Measurements from ENCODE around the gene CCDC136.

CCDC136 gene

DNA sequence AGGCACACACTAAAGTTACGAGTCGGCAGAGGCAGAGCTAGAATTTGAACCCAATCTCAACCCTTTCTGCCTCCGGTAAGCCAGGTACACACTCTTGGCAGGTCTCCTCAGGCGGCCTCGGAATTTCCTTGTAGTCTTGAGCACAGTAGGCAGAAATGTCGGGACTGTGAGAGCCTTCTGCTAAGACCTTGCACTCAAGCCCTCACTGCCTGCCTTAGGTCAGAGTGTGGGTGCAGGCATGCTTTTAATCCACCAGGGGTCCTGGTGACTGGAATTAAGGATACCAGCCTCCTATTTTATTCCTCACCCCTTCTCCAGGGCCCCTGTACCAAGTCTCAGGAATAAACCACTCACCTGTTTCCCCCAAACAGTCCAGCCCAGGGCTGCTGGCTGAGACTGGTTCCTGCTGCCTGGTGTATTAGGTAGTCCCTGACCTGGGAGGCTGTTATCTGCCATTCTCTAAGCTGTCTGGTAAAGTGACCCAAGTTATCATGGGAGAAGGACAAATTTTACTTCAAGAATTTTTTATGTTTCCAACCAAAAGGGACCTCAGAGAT is 71.7 kb downstream of the CCDC136 start:
- Mint-ChIP-seq H3K4me1 (peaks cover 63% of the 10 kb centered on the region), H3K27me3 (ENCODE audit: low read depth) (peaks cover 10% of the 10 kb centered on the region), H3K4me3 (peak overlapping the region; percentile 95 to 98 (median 96)), H3K9me3 (no peaks in the 10 kb centered on the region), H3K36me3 (ENCODE audit: low read depth) (peaks cover 18% of the 10 kb centered on the region), H3K27ac (peak overlapping the region; percentile 34 to 97 (median 68))
- TF ChIP-seq CTCF (IDR thresholded peaks at IDR 0.05; ENCODE audit: unreplicated experiment in 3 of 3), result peak; percentile 51 to 55 (median 54)

- TF ChIP-seq CTCF (IDR thresholded peaks at IDR 0.05; ENCODE audit: unreplicated experiment in 3 of 3), result no peak
- peaks cover 18% of the 10 kb centered on the region for H3K27me3 Mint-ChIP-seq (ENCODE audit: low read depth)
- no peak overlapping the region for H3K27ac Mint-ChIP-seq
These were observed 73.5 kb downstream of the CCDC136 start for GRCh38 chr7:128865303-128865702.

DNA sequence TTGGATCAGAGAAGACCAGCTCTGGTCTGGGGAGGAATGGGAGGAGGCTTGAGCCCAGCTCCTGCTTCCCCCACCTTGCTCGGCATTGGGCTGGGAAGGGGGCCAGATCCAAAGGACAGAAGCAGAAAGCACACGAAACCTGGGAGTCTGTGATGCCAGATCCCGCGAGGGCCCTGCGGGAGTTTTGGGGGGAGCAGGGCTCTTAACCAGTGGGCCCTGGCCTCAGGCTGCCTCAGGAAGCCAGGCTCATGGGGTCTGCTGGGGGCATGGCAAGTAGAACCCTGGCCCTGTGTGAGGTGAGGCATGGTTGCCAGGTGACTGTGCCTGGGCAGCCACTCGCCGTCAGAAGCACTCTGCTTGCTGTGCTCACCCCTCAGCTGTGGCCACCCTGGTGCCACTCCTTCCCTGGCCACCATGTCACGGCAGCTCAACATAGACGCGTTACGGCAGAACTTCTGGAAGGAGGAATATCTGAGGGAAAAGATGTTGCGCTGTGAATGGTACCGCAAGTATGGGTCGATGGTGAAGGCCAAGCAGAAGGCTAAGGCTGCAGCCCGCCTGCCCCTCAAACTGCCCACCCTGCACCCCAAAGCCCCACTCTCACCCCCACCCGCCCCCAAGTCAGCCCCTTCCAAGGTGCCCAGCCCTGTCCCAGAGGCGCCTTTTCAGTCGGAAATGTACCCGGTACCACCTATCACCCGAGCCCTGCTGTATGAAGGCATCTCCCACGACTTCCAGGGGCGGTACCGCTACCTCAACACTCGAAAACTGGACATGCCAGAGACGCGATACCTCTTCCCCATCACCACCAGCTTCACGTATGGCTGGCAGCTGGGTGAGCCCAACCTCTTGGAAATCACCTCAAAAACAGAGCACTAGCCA is 74.5 kb downstream of the CCDC136 start:
- Mint-ChIP-seq H3K36me3 (ENCODE audit: low read depth) (peaks cover 18% of the 10 kb centered on the region), H3K4me3 (peak overlapping the region in 2 of 3 experiments; percentile 10 to 59), H3K9me3 (no peaks in the 10 kb centered on the region), H3K4me1 (peaks cover 49% of the 10 kb centered on the region), H3K27ac (no peak overlapping the region), H3K27me3 (ENCODE audit: low read depth) (peaks cover 26% of the 10 kb centered on the region)
- no peak for TF ChIP-seq CTCF (IDR thresholded peaks at IDR 0.05; ENCODE audit: unreplicated experiment in 3 of 3)

More at GRCh38 chr7:128865303-128865702, 73.5 kb downstream of the CCDC136 start:
- Mint-ChIP-seq H3K4me1 (peaks cover 57% of the 10 kb centered on the region), H3K4me3 (peak overlapping the region; percentile 59 to 69 (median 61)), H3K36me3 (ENCODE audit: low read depth) (peaks cover 18% of the 10 kb centered on the region), H3K9me3 (no peaks in the 10 kb centered on the region)

DNA sequence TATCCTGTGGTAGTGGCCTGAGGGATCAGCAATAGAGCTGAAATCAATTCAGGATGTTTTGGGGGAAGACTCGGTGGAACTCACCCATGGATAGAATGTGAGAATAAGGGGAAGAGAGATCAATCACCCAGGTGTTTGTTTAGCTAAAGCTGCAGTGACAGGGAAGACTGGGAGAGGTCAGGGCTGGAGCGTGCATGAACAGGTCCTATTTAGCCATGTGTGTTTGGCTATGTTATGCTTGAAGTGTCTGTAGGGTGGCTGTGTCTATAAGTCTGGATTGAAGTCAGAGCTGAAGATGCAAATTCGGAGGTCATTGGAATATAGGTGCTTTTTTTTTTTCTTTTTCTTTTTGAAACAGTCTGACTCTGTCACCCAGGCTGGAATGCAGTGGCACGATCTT is 75.5 kb downstream of the CCDC136 start:
- peaks cover 18% of the 10 kb centered on the region for H3K36me3 Mint-ChIP-seq (ENCODE audit: low read depth)
- no peak overlapping the region for H3K27ac Mint-ChIP-seq
- no peak for TF ChIP-seq CTCF (IDR thresholded peaks at IDR 0.05; ENCODE audit: unreplicated experiment in 3 of 3)
- H3K4me3 Mint-ChIP-seq, result peak overlapping the region; percentile 10 to 53 (median 33)
- peaks cover 29% of the 10 kb centered on the region for H3K27me3 Mint-ChIP-seq (ENCODE audit: low read depth)
- peaks cover 52% of the 10 kb centered on the region for H3K4me1 Mint-ChIP-seq
- H3K9me3 Mint-ChIP-seq, result no peaks in the 10 kb centered on the region

DNA sequence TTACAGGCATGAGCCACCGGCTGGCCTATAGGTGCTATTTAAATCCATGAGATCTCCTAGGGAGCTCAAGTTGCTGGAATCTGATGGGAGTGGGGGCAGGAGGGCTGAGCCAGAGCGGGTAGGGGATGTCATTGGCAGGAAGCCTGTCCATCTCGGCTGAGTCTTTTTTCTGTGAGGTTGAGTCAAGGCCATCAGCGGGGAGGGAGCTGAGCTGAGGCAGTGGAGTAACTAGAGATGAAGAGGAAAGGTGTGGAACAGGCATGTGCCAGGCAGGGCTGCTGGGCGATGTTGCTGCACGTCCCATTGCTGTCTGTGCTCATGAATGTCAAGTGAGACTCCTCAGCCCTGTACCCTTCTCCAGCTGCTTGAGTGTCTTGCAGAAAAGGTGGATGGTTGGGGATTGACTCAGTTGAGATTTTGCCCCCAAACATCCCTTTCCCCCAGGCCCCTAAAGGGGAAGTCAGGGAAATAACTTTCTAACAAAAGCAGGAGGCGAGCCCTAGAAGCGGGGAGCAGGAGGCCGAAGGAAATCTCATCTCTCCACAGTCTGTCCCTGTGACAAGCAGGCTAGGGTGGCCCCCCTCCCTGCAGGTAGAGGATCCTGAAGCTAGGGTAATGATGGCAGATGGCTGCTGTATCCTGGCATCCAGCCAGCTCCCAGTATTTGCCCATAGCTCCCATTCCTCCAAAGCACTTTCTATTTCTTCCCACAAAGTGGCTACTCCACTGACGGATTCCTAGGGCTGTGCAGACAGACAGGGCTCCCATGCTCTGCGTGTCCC is 76.3 kb downstream of the CCDC136 start:
- peak overlapping the region; percentile 61 to 74 (median 72) for H3K4me3 Mint-ChIP-seq
- peaks cover 18% of the 10 kb centered on the region for H3K36me3 Mint-ChIP-seq (ENCODE audit: low read depth)
- H3K27me3 Mint-ChIP-seq (ENCODE audit: low read depth), result peaks cover 29% of the 10 kb centered on the region
- H3K27ac Mint-ChIP-seq, result no peak overlapping the region
- TF ChIP-seq CTCF (IDR thresholded peaks at IDR 0.05; ENCODE audit: unreplicated experiment in 3 of 3), result no peak
- no peaks in the 10 kb centered on the region for H3K9me3 Mint-ChIP-seq
- H3K4me1 Mint-ChIP-seq, result peaks cover 46% of the 10 kb centered on the region

Data from nephron (organoid).